Measurements from ENCODE around the gene ARHGAP8.

ARHGAP8 gene

GRCh38 chr22:44752285-44753188, at the start of gene ARHGAP8:
Gene ARHGAP8, plus strand, starts transcription at chr22:44752575. Its CDS starts 33,953 bp downstream, at chr22:44786528.
- no peak for DNase-seq (ENCODE audit: low read depth)

DNA sequence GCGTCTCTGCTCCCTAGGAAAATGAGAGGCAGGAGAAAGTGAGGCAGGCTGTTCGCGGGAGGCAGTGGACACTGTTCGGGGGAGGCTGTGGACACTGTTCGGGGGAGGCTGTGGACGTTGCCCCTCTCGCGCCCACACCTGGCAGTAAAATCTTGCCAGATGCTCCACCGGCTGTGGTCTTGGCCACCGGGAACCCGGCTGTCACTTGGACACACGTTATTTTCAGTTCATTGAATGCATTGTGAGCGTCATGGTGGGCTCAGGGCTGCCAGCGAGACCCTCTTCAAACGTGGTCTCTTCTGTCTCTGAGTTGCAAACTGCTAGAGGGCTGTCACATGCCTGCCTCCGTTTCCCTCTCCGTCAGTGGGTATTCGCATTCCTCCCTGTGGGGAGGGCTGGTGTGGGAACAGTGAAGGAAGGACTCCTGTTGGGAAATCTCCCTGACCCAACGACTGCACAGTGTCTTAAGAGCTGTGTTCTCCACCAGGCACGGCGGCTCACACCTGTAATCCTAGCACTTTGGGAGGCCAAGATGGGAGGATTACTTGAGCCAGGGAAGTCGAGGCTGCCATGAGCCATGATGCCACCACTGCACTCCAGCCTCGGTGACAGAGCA, 49.0 kb upstream of the ARHGAP8 start:
- DNase-seq (ENCODE audit: low read depth): no peak

GRCh38 chr22:44704159-44705021, 48.0 kb upstream of the ARHGAP8 start:
- no peak for DNase-seq (ENCODE audit: low read depth)

DNA sequence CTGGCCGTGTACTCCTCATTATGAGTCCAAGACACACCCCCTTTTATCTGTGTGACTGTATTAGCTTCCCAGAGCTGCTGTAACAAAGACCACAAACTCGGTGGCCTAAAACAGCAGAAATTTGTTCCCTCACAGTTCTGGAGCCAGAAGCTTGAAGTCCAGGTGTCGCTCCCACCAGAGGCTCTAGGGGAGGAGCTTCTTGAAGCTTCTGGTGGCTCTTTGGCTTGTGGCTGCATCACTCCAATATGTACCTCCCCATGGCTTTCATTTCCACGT, 47.4 kb upstream of the ARHGAP8 start:
- no peak for DNase-seq (ENCODE audit: low read depth)

- DNase-seq (ENCODE audit: low read depth): no peak
These were observed 45.9 kb upstream of the ARHGAP8 start for GRCh38 chr22:44706488-44706887.

DNA sequence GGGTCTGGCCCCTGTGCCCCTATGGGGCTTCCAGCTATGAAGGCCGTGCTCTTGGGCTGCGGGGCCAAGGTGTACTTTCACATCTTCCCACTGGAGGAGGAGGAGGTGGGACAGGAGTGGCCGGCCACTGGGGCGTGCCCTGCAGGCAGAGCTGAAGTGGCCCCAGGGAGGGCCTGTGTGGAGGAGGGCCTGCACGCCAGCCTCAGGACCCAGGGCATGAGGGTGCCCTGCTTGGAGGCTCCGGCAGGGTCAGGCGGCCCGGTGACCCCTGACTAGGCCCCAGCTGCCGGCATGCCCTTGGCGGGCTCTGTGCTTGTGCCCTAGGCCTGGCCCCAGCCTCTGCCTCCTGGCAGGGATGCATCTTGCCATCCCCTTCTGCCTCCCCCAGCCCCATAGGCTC, 45.2 kb upstream of the ARHGAP8 start:
- no peak for DNase-seq (ENCODE audit: low read depth)

- DNase-seq (ENCODE audit: low read depth): no peak
These were observed 44.6 kb upstream of the ARHGAP8 start for GRCh38 chr22:44707752-44708151.

- no peak for DNase-seq (ENCODE audit: low read depth)
These were observed 42.4 kb upstream of the ARHGAP8 start for GRCh38 chr22:44709881-44710392.

GRCh38 chr22:44710474-44711240, 41.7 kb upstream of the ARHGAP8 start:
- DNase-seq (ENCODE audit: low read depth): no peak

DNA sequence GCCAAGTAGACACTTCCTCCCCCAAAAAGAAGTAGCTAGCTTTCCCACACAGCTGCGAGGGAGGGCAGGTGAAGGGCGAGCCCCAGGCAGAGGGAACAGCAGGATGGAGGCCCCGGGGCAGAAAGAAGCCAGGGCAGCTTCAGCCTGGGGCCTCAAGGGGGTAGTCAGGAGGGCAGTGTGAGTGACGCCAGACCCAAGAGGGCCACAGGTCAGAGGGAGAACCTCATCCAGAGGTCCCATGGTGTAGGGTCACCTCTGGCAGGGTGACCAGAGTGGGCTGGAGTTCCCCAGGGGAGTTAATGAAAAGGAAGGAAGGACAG, 41.2 kb upstream of the ARHGAP8 start:
- no peak for DNase-seq (ENCODE audit: low read depth)

DNA sequence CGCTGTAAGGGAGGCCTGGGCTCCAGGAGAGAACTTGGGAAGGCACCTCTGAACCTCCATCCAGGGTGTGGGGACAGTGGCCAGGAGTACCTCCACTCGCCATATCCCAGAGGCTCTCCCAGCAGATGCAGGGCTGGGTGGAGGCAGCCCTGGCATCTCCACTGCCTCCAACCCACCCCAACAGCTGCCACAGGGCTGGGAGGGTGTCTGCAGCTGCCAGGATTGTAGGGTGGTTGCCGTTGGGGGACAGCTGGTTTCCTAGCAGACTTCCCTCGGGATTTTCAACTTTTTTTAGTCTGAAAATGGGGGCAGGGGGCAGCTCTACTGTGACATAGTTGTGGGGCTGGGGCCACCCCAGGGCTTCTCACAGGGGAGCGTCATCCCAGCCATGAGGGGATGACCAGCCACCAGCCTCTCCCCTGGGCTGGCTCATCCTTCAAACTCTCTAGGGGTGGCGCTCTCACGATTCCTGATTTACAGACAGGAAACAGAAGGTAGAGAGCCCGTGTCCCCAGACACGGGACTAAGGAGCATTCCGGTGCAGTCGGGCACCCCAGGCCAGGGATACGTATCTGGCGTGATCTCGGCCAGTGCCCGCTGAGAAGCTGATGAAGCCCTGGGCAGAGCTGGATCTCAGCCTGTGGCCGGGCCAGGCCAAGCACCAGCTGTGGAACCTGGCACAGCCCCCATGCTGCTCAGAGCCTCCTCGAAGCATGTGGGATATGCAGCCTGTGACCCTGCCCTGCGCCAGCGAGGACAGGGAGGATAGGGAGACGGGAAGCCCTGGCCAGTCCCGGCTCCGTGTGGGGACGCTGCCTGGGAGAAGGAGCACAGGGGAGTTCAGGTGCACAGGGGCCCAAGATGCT, 40.5 kb upstream of the ARHGAP8 start:
- peak; percentile 44 for DNase-seq (ENCODE audit: low read depth)

DNA sequence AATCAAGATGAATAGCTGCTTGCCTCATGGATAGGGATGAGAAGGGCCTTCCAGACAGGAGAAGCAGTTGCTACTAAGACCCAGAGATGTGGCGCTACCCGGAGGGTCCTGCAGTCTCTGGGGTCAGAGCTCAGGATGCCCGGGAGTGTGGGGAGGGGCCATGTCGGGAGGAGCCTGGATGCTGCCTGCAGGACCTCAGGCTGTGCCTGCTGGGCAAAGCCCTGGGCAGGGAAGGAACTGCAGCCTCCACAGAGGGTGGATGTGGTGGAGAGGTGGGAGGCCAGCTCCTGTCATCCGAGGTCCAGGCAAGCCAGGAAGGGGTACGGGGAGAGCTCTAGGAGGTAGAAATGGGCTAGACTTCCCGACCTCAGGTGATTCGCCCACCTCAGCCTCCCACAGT, 39.4 kb upstream of the ARHGAP8 start:
- no peak for DNase-seq (ENCODE audit: low read depth)

GRCh38 chr22:44714703-44715350, 37.5 kb upstream of the ARHGAP8 start:
- no peak for DNase-seq (ENCODE audit: low read depth)

GRCh38 chr22:44718418-44718817, 34.0 kb upstream of the ARHGAP8 start:
- no peak for DNase-seq (ENCODE audit: low read depth)

DNA sequence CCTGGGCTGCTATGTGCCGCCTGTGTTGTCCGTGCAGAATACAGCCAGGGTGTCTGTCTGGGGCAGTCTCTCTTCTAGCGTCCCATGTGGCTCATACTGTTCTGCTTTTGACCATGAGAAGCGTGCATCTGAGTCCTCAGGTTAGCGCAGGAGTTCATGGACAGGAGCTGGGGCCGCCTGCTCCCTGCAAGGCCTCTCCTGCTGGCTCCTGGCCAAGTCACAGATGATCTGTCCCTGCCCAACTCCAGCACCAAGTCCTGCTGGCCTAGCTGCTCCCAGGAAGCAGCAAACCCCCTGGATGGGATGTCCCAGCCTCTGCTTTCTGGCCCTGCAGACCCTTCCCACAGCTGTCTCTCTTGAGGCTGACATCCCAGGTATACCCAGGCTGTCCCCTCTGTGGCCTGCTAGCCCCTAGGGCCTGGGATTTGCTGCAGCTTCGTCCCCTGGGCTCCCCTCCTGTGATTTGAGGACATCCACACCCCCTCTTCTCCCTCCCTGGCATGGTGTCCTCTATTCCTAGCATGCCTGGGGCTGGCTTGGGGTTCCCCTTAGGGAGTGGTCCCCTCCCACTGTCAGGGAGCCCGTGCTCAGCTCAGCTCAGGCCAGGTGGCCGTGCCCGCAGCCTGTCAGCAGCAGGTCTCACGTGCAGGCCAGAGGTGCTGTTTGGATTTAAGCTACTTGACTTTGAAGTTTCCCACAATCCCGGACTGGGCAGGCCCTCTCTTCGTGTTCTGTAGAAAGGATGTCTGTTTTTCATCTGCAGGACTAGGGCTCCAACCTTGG, 32.6 kb upstream of the ARHGAP8 start:
- no peak for DNase-seq (ENCODE audit: low read depth)

DNA sequence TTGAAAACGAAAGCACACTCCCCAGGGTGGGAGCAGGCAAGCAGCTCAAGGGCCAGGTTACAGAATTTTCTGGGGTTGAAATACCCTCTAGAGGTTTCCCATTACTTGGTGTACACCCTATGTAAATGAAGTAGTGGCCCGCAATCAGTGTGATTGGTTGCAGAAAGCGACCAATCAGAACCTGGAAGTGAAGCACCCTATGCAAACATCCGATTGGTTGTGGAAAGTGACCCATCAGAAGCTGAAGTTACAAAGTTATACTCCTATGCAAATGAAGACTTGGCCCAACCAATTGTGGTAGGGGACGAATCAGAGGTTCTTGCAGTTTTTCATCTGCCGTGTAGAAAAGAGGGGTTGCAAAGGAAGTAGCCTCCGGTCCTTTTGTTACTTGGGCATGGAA, 31.2 kb upstream of the ARHGAP8 start:
- DNase-seq (ENCODE audit: low read depth): no peak

- DNase-seq (ENCODE audit: low read depth): no peak
These were observed 29.8 kb upstream of the ARHGAP8 start for GRCh38 chr22:44722611-44723010.

DNA sequence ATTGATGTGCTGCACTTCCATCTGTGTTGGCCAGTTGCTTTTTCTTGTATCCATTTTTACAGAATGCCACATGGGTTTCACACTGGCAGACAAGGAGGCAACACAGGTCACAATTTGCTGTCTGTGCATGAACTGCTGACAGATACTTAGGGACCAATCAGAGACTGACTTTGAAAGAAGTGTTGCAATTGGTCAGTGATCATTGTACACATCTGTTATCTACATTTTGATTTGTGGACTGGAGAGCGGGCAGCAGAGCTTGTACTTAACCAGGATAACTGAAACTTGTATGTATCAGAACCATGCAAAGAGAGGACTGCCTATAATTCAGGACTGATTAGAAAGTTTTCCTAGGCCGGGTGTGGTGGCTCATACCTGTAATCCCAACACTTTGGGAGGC, 28.6 kb upstream of the ARHGAP8 start:
- DNase-seq (ENCODE audit: low read depth): no peak

GRCh38 chr22:44724416-44724815, 28.0 kb upstream of the ARHGAP8 start:
- no peak for DNase-seq (ENCODE audit: low read depth)

DNA sequence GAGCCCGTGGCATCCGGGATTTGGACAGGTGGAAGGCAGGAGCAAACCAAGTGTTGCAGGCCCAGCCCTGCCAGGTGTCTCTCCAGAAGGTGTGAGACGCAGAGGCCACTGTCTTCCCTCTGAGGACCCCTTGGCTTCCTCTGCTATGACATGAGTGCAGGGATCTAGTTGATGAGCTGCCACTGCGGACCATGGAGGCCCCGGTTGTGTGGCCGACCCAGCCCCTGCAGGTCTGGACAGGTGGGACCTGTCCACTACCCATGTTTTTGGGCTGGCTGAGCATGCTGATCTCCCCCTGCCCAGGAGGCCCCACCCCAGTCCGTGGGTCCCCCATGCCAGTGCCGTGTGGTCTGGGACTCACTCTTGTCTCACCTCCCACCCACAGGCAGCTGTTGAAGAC, 27.5 kb upstream of the ARHGAP8 start:
- no peak for DNase-seq (ENCODE audit: low read depth)
